HG02840 (cell line): ENCODE data around the gene PARD3B.

Experiments
- ATAC-seq: cut with Tn5 transposase; IDR thresholded peaks from one replicate; pipeline ENCODE4 v1.9.1; 2021; ENCODE audit warnings: mild to moderate bottlenecking, moderate library complexity, moderate number of reproducible peaks; ENCODE audit not compliant: unreplicated experiment, low FRiP score

The PARD3B gene

DNA sequence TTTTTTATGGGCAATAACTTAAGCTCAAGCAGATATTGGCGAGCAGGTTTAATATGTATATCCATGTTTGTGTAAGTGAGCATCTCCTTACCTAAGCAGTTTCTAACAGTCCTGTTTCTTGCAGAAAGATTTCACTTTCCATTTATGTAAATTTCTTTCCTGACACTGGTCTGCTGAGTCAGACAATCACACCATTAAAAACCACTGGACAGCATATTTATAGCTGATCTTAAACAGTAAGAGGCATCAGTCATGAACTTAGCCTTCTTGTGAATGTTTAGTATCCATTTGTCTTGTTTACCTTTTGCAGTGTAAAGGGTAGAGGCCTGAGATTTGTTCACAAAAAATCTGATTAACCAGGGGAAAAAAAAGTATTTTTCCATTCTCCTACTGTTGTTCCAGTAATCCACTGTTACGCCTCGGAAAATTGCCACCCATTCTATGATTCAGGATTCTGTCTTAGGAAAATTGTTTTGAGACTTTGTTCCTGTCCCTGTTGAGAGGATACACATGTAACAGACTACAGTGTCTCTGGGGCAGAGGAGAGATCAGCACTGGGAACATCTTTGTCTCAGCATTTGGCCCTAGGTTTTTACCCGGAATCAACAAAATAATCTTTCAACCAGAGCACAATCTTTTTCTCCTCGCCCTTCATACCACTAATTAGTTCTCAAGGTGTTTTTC lies 616.0 kb downstream of the PARD3B start:
- no peak for ATAC-seq

DNA sequence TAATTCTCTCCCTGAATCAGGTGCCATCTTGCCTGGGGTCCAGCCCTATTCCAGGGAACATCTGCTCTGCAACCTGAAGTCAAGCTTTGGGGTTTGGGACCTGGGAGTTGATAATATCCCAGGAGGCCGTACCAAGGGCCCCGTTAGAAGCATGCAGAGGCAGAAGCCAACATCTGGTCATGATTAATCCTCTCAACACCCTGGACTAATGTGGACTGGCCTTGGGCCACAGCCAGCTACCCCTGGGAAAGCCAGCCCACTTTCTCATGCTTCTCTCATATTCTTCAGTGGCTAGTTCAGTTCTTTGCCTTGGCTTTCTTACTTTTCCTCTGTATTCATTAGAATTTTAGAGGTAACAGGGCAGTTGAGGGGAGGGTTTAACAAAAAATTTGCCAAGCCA lies 621.5 kb downstream of the PARD3B start:
- no peak for ATAC-seq

DNA sequence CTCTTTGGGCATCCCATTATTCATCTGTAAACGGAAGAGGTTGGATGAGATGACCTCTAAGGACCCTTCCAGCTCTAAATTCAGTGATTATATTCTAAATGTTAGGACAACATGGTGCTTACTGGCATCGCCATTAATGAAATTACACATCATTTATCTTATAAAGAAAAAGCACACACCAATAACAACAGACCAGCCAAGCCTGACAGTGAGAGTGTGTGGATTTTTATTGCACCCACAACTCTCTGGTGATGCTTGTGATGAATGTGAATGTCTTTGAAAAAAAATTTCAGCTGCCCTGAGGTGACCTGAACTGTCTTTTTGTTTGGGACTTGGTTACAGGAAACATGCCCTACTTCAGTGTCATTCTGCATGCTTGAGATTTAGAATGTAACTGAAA lies 623.7 kb downstream of the PARD3B start:
- ATAC-seq, result no peak

DNA sequence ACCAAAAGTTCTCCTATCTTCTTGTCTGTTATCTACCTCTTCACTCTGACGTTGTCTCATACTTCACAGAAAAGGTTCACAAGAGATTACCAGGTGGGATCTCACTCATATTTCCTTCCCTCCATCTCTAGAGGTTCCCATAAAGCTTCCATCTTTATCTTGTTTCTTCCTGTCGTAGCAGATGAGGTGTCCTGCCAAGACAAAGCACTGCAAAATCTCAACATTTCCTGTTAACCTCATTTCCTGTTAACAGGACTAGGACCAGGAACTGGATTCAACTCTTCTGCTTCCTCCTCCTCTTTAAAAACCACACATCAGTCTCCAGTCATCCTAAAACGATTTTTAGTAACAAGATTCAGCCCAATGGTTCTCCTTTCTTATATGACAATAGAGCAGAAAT lies 624.2 kb downstream of the PARD3B start:
- no peak for ATAC-seq

DNA sequence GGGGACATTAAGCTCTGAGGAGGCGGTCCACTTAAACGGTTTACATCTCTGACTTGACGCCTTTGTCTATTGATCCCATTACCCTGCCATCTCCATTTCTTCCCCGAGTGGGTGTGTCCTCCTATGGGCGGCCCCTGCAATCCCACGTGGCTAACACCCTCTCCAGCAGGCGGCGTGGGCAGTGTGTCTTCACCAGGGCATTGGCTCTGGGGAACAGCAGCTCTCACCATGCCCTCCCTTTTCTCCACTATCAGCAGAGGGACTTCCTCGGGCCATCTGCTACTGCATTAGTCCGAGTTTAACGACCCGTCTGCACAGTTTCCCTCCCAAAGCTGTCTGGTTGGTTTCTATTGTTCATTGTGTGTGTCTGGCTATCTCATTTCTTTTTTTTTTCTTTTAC lies 625.1 kb downstream of the PARD3B start:
- ATAC-seq, result no peak

DNA sequence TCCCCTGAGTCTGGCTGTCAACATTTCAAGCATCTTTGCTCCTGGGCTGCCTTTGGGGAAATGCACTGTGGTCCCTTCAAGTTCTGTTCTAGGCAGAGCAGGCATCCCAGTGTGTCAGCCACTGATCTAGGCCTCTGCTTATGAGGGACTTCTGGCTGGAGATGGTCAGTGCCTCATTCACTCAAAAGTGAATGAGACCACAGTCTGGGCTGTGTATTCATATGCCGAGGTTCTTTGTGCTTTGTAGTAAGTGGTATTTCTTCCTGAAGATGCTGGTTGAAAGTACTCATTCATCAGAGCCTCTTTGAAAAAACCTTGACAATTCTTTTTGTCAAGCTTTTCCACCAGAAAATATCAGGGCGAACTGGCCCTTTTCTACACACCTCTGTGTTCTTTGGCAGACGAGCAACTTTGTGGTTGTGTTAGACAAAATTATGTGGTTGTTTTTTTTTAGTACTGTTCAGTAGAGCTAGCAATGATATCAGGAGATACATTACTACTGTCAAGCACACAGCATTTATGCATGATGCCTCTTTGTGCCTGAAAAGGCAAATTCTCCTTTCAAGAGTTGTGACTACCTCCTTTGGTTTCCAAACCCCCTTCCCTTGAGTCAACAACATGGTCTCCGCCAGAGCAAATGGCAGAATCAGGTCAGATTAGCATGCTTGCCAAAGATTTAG lies 626.1 kb downstream of the PARD3B start:
- ATAC-seq, result no peak

DNA sequence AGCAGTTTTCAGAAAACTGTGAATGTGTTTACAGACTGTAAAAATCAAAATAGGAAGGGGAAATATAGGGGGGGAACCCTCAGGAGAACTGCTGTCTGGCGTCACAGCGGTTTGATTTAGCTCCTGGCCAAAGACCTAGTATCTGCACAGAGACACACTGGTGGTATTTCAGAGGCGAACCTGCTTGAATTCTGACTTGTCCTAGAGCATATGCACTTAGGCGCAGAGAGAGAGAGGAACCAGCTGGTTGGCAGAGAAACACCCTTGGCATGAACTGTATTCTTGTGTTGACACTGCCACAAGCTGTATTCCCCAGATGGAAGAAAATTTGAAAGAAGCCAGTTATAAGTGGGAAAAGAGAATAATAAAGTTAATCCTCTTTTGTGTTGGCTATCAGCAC lies 630.6 kb downstream of the PARD3B start:
- ATAC-seq, result no peak

DNA sequence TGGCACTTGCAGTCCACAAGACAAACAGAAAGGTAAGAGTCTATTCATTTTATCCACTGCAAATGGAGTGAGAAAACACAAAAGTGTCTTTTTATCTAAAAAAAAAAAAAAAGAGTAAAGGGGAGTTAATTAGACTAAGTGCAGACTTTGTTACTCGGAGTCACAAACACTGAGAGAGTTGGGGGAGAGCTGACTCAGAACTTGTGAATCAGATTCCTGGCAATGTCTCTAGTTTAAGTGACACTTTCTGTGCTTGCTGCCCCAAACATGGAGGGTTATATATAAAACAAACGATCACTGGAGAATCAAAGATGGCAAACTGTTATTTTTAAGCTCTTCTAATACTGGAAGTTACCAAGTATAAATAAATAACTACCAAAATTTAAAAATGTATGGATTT lies 631.3 kb downstream of the PARD3B start:
- ATAC-seq, result no peak

DNA sequence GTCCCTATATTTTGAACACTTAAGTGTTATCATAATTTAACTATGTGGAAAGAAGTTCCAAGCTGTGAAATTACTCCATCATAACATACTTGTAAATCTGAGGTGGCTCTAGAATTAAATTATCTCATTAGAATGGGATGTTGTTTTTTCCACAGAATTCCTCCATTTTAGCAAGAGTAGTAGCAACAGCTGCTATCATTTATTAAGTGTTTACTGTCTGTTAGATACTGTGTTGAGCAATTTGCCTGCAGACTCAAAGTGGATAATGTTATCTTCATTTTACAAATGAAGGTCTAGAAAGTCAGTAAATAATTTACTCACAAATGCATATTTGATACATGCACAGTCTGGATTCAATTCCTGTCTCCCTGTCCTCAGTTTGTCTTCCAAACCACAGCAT lies 632.3 kb downstream of the PARD3B start:
- ATAC-seq, result no peak

DNA sequence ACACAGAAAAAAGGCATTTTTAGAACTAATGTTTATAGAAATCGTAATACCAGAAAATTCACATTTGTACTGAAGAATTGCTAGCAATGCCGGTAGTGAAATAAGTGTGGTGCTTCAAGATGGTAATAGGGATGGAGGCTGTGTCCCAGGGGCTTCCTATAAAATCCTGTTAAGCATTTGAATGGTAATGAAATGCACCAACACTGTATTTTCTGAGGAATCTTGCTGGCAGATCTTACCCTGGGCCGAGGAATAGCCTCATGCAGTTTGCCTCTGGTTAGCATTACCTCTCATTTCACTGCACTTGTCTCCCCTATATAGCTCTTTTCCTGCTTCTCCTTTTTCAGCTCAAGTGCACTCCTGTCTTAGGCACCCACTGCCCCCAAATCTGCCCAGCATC lies 635.5 kb downstream of the PARD3B start:
- no peak for ATAC-seq

DNA sequence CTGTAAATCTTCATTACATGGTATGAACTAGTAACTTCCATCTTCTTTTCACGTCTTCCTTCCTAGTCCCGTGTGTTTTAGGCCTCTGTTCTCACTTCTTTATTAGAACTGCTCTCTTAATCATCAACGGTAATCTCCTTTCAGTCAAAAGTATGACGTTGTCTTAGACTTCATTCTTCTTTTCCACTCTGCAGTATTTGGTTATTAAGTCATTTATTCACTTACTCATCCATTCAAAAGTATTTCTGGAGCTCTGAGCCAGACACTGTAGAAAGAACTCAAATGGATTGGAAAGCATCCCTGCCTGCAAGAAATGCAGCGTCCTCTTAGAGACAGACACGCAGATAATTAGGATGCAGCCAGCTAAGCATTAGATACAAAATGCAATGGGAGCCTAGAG lies 642.5 kb downstream of the PARD3B start:
- ATAC-seq, result no peak

DNA sequence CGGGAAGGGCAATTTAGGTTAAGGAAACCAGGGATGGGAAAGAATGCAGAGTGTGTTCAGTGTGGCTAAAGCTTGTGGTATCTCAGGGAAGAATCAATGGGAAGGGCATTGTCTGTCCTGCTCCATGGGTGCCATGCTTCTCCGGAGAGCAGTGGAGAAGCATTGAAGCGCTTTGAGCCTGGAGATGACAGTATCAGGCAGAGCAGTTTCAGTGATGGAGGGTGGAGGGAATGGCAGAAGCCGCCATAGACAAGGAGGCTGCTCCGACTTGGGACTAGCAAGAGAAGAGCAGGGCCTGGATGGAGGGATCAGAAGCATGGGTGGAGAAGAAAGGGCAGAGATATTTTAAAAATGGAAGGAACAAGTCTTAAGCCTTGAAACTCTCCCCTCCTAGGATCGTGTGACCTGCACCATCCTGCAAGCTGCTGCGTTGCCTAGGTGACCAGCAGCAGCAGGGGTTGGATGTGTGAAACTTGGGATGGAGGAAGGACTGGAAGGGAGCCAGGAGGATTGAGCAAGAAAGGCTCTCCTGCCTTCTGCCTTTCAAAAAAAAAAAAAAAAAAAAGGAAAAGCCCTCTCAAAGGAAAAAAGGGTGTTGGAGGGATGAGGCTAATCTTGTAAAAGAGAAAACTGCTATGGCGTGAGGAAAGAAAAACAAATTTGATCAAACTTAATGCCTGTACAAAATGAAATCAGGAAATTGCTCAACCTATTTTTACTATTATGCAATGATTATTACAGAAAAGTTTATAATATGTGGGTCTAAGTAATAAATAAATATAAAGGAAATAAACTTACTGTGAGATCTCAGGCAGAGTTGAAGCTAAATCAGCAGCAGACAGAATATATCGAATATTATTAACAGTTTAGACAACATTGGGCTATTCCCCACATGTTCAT lies 643.2 kb downstream of the PARD3B start:
- ATAC-seq, result no peak

DNA sequence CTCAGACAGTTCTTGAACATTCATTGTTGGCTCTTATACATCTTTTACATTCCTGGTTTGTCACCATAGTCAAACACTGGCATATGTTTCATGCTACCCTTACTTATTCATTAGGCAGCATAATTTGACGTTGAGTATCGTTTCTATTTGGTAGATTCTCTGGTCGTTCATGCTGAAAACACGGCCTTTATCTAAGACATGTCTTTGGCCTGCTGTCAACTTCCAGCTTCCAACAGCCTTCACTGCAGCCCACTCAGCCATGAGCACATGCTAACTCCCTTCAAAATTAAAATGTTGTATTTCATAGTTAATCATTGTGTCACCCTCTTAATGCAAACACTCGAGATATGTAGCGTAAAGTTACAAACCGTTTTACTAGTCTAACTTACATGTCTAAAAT lies 644.0 kb downstream of the PARD3B start:
- no peak for ATAC-seq

DNA sequence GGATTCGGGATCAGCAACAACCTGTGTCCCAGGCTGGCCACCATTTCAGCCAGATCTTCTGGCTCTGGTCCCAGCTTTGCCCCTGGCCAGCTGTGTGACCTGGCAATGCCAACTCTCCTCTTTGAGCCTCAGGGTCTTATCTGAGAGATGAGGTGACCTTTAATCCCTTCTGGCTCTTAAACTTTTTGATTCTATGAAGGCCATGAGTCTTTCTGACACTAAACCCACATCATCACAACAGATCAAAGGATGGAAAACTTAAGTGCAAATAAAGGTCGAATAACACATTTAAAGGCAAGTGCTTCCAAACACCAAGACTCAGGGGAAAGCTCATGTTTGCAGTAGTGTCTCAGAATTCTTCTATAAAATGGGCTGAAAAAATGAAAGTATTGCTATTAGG lies 645.3 kb downstream of the PARD3B start:
- ATAC-seq, result no peak

DNA sequence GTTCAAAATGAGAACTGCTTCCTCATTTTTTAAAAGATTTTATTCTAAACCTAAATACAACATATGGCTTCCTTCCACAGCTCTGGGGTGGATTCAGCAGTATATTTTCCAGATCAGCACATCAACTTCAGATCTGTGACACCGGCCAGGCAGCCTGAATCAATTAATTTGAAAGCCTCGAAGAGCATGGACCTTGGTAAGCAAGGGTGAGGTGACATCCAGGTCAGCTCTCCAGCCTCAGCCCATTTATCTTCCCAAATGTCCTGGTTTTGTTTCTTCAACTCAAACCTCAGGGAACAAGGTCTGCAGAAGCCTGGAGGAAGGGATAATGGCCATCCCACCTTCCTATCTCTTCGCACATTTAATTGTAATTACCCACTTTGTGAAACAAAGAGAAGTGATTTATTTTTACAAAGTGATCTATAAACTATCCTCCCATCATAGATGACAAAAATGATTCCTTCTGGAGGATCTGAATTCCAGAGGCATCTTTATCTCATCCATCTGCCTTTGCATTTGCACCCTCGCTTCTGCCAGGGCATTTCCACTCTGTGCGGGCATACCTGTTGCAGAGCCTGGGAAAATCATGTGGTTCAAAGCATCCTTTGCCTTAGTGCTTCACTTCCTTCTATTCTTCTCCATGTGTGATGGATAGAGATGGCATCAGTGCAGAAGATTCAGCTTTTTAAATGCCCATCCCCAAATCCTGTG lies 648.0 kb downstream of the PARD3B start:
- ATAC-seq, result no peak

DNA sequence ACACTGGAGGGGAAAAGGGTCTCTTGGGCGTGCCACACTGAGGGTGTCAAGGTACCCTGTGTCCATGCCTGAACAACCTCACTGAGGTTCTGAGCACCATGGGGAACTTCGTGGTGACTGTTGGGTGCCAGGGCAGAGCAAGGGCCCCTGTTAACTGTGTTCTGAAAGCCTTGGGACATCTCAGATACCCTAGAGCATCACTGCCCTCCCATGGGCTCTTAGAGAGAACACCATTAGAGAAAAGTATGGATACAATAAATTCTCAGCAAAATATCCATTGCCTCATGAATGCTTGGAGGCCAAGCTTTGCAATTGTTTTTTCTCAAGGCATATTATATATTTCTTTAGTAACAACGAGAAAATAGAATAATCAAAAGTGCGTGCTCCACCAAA lies 648.6 kb downstream of the PARD3B start:
- no peak for ATAC-seq

DNA sequence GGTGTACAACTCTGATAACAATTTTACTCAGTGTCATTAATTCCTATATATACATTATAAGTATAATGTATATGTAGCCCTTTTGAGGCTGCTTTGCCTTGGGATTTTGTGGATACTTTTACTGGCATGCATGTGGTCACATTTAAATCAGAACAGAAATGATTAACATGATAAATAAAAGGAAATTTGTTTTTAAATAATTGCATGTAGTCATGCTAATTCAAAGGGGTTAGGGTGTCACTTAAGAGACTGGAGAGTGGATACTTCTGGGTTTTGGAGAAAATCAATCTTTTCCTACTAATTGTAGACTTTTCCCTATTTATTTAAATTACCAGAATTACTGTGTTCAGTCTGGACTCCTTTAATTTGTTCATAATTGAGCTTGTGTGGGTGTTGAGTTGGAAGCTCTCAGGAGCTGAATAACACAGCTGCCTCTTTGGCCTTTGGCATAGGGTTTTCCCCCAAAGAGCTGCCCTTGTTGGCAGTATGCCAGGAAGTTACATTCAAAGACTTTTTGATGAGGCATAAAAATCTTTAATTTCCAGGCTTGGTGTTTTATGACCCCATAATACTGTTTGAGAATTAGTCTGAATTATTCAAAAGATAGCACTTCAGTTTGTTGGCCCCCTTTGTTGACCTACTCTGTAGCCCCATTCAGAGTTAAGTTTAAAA lies 652.3 kb downstream of the PARD3B start:
- no peak for ATAC-seq

DNA sequence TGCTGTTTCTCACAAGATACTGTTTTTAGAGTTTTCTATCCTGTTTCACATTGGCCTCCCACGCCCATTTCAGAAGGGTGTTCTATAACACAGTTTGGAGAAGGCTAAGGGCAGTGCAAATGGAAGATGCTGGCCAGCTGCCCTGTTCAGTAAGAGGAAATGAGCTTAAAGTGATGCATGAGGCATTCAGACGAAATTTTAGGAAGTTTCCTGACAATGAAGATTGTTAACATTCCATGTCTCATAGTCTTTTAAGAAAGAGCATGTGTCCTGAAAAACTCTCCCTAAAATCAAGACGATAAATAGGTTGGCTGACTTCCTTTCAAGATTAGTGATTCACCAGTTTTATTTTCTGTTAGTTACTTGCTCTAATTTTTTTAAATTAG lies 652.9 kb downstream of the PARD3B start:
- ATAC-seq, result no peak

DNA sequence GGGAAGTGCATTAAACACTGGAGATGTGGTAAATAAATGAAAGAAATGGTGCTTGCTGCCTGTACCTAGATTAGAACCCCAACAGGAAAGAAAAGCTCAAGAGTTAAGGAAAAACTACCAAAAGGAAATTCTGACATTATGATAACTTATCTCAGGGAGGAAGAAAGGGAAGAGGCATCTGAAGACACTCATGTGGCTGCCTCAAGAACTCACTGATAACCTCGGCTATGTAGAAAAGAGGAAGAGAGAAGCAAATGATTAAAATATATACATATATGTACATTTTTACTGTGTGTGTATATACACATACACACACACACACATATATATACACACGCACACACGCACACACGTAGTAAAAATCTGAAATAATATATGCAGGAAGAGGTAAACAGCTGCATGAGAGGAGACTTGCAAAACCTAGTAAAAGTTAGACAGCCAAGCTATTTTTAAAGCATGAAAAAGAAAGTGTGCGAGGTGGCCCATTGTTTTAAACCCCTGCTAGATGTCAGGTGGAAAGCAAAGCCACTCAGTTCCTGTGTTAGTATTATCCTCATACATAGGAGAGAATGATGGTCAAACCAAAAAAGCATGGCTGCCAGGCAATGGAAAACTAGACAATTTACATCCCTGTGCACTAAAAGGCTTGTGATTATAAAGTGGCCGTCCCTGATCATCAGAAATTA lies 654.0 kb downstream of the PARD3B start:
- ATAC-seq, result no peak

DNA sequence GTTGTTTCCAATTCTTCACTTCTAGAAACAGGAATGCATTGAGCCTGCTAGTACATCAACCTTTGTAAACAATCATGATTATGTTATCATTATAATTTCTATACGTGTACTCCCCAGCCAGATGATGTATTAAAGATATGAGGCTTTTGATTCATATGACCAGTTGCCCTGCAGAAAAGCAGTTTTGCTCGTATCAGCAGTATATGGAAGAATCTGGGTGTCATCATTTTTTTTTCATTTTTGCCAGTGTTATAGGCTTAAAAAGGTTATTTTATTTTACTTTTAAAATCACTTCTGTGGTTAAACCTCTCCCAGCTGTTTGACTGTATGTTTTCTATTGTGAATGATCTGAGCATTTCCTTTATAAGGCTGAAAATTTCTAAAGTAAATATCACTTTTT lies 665.2 kb downstream of the PARD3B start:
- no peak for ATAC-seq
